Activated T-helper 2 cell treated with anti-CD3 and anti-CD28 coated beads, Interferon-gamma antibody, Interleukin-2, Interleukin-4, amounts not matched to agents 10 μg/mL and 5 μg/mL and 100 μg/mL, durations not matched to agents 14 hours and 24 hours and 36 hours (primary cell): ENCODE measurements around the gene CCDC92. TPM values are rescaled to one million over a fixed set of nuclear protein-coding genes. Genes with fewer than 3 reads are reported as not detected.
A peak's percentile ranks its signal among the peaks of the same experiment; 100 is the strongest.

Experiments used
- DNase-seq: peaks from one replicate; pipeline ENCODE4 v3.0.0; 2021; ENCODE audit warnings: low spot score
- H3K27ac Mint-ChIP-seq: one replicate; pipeline ENCODE4 v1.8.0; 2021; ENCODE audit warnings: mixed read lengths
- H3K27me3 Mint-ChIP-seq: one replicate; pipeline ENCODE4 v1.8.0; 2021; ENCODE audit warnings: low read depth, mixed read lengths
- H3K36me3 Mint-ChIP-seq: one replicate; pipeline ENCODE4 v1.8.0; 2021; ENCODE audit warnings: low read depth, mixed read lengths
- H3K4me1 Mint-ChIP-seq: one replicate; pipeline ENCODE4 v1.8.0; 2021; ENCODE audit warnings: low read depth, mixed read lengths
- H3K4me3 Mint-ChIP-seq: one replicate; pipeline ENCODE4 v1.8.0; 2021; ENCODE audit warnings: low read depth, mild to moderate bottlenecking, moderate library complexity, mixed read lengths
- H3K9me3 Mint-ChIP-seq: one replicate; pipeline ENCODE4 v1.8.0; 2021; ENCODE audit warnings: mixed read lengths
- intact Hi-C: fragments of 100-400 bp; cut with micrococcal nuclease; formaldehyde crosslinking; loops from one replicate; pipeline ENCODE4 v1.15.1; 2023
- total RNA-seq: library from RNA; stranded (reverse); gene quantifications from 2 replicates; pipeline ENCODE4 v1.2.3, GENCODE V29; 2022

The CCDC92 gene
- total RNA-seq, 1 donor from 2014 or later, result 11.8 TPM

DNA sequence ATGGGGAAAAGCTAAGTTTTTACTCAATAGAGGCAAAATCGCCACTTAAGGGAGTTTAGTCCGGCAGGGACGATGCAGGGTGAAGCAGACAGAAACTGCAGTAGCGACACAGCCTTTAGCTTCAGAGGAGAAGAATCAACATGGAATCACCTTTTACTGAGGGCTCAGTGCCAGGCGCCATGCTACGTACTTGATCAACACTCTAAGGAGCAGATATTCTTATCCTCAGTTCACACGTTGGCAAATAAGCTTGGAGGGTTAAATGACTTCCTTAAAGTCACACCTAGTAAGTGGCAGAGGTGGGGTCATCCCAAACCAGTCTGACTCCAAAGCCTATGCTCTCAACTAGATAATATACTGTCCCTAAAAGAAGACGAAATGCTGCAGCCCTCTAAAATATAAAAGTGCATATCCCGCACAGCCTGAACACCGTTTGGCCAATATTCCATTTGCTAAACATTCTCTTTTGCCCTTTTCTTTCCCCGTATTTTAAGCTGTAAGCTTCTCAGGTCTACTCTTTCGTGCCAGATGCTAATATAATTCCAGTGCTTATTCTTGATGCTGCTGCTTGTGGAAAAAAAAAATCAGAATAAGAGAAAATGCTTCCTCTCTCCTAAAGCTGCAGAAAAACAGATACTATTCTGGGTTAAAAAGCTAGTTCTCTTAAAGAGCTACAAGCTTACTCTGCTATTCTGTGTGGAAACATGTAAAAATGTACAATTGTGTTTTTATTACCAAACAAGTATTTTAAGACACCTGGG, 10.9 kb downstream of the CCDC92 start:
- Mint-ChIP-seq H3K27ac (no peak overlapping the region), H3K36me3 (no peaks in the 10 kb centered on the region), H3K4me3 (no peak overlapping the region), H3K27me3 (no peaks in the 10 kb centered on the region), H3K9me3 (no peaks in the 10 kb centered on the region), H3K4me1 (no peaks in the 10 kb centered on the region)
- intact Hi-C loops, result no loop called here
- no peak for DNase-seq

DNA sequence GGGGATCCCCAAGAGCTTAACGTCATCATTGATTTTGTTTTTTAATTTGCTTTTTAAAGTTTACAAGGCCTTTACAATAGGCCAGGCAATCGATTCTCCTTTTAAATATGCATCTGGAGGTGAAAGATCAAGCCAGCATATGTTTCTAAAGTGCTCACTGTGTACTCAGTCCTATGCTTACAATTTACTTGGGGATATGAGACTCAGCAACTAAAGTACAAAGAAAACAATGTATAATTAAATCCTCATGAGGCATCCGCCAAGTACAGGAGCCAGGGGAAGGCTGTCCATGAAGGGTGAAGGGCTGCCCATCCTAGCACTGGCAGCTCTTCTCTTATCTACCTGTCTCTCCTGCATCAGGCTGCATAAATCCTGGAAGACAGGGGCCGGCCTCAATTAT, 11.8 kb downstream of the CCDC92 start:
- no peaks in the 10 kb centered on the region for H3K4me1 Mint-ChIP-seq

DNA sequence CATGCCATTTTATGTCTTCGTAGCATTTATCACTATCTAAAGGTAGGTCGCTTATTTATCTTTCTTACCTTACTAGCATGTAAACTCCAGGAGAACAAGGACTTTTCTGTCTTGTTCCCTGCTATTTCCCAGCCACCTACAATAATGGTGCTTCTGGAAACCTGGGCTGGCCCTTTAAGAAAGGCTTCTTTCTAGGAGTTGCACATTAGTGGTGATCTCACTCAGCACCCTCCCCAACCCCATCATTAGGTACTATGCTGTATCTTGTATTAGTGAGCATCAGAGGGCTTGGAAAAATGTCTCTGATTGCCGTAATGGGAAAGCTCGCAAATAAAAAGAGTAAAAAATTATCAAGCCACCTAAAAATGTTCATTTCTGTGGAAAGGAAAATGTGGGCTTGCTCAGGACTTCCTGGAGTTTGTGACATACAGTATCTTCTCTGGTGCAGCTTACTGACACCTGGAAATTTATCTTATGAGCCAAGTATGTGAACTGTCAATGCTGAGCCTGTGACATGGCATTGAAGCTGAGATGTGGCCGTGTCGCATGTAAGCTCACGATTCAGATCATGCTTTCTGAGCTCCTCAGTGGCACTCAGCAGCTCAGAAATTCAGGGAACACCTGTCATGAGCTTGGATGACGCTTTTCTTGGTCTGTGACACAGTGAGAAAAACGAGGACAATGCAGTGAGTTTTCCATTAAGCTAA, 12.4 kb downstream of the CCDC92 start:
- Mint-ChIP-seq H3K36me3 (no peaks in the 10 kb centered on the region), H3K27me3 (no peaks in the 10 kb centered on the region), H3K4me3 (no peak overlapping the region), H3K4me1 (no peaks in the 10 kb centered on the region), H3K27ac (no peak overlapping the region), H3K9me3 (no peaks in the 10 kb centered on the region)
- no peak for DNase-seq
- intact Hi-C loops, result no loop called here

More for the DNA sequence above, 11.8 kb downstream of the CCDC92 start:
- no peaks in the 10 kb centered on the region for H3K9me3 Mint-ChIP-seq
- no peak overlapping the region for H3K4me3 Mint-ChIP-seq
- no peak for DNase-seq
- no peaks in the 10 kb centered on the region for H3K27me3 Mint-ChIP-seq
- no peak overlapping the region for H3K27ac Mint-ChIP-seq
- H3K36me3 Mint-ChIP-seq, result no peaks in the 10 kb centered on the region
- intact Hi-C loops, result no loop called here

DNA sequence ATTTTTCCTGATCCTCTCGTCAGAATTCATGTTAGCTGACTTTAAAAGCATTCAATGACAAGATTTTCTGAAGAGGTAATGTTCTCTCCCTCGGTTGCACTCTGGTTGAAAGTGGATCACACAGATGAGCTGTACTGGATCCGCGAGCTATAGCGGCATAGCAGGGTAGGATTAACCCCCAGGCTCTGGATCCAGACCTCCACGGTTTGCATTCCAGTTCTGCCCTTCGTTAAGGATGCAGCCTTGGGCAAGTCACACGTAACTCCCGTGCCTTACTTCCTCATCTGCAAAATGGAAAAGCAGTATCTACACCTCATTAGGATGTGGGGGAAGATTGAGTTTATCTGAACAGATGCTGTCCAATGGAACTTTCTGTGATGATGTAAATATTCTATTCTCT, 13.8 kb downstream of the CCDC92 start:
- no peak overlapping the region for H3K4me3 Mint-ChIP-seq
- H3K9me3 Mint-ChIP-seq, result no peaks in the 10 kb centered on the region
- H3K27ac Mint-ChIP-seq, result no peak overlapping the region
- no peaks in the 10 kb centered on the region for H3K27me3 Mint-ChIP-seq
- no peaks in the 10 kb centered on the region for H3K36me3 Mint-ChIP-seq
- intact Hi-C loops, result no loop called here
- DNase-seq, result no peak
- H3K4me1 Mint-ChIP-seq, result no peaks in the 10 kb centered on the region

DNA sequence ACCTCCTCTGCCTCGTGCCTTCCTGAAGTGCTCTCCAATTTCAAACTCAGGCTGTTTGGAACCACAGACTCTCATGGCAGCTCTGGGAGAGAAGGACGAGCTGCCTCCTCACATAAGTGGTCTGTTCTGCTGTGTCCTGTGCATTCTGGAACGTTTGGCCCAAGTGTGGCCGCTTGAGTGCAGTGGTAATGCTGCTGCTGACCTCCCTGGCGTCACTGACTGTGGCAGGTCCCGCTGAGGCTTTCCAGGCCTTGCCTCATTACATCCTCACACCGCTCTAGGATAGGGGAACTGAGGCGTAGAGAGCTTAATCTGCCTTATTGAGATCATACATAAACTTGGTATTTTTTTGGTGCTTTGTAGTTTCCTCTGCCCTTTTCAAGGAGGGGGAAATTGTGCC, 14.2 kb downstream of the CCDC92 start:
- Mint-ChIP-seq H3K4me3 (no peak overlapping the region), H3K27me3 (no peaks in the 10 kb centered on the region), H3K36me3 (no peaks in the 10 kb centered on the region), H3K9me3 (no peaks in the 10 kb centered on the region), H3K4me1 (no peaks in the 10 kb centered on the region), H3K27ac (no peak overlapping the region)
- intact Hi-C loops, result no loop called here
- DNase-seq, result no peak

DNA sequence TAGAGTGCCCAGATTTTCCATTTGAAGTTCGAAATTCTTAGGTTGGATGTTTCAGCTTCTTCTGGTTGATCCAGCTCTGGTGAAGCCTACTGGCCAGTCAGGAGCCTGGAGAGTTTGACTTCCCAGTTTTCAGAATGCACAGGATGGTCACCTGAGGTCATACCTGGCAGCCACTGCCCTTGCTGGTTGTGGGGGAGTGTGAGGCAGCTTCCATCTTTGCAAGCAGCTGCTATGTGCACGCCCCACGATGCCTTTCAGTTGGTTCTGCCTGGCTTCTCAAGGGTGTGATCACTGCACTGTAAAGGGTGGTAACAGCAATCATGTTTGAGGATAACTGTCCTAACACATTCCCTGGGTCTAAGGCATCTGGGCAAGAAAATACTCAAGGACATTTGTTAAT, 15.4 kb downstream of the CCDC92 start:
- intact Hi-C loops, result no loop called here
- Mint-ChIP-seq H3K4me3 (no peak overlapping the region), H3K36me3 (no peaks in the 10 kb centered on the region), H3K9me3 (no peaks in the 10 kb centered on the region), H3K4me1 (no peaks in the 10 kb centered on the region), H3K27ac (no peak overlapping the region), H3K27me3 (no peaks in the 10 kb centered on the region)
- no peak for DNase-seq

DNA sequence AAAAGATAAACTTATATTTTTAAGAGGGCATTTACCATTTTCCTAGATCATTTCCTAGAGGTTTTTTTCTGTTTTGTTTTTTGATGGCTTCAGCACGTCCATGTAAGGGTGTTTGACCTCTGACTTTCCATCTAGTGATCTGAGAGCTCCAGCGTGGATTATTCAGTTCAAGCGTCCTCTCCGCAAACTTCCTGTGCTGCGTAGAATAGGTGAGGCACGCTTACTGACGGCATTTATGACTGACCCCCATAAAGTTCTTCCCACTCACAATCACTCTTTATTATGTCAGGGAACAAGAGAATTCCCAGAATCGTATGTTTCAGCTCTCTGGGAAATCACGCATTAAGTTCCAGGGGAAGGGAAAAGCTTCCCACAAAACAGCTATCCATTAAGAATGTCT, 16.4 kb downstream of the CCDC92 start:
- intact Hi-C loops, result no loop called here
- Mint-ChIP-seq H3K27ac (no peak overlapping the region), H3K36me3 (no peaks in the 10 kb centered on the region), H3K4me1 (no peaks in the 10 kb centered on the region), H3K27me3 (no peaks in the 10 kb centered on the region), H3K9me3 (no peaks in the 10 kb centered on the region), H3K4me3 (no peak overlapping the region)
- DNase-seq, result peak; percentile 2

DNA sequence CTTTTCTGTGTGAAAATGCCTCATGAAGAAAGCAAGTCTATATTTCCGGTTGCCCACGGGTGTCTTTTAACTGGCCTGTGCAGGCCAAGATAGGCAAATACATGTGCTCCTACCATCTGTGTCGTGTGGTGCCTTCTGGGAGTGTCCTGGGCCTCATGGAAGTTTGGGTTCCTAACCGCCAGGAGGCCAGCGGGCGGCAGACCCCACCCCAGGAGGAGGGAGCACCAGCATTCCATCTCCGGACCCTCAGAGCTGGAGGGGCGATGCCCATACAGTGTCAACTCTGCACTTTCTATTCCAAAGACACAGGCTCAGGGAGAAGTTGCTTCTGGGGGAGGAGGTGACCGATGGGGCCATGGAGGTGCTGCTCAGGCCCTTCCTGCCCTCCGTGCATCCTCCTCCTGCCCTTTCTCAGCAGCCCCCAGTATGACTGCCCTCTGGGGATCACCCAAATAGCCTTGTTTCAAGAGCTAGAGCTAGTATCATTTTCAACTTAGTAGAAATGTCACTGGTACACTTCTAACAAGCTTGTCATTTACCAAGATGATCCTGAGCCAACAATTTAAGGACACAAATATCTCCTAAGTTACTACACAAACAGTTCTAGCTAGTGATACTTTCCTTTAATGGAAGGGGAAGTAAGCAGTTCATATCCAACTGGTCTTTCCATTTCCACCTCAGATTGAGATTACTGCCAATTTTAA, 17.8 kb downstream of the CCDC92 start:
- no peak for DNase-seq
- H3K4me3 Mint-ChIP-seq, result no peak overlapping the region
- H3K9me3 Mint-ChIP-seq, result no peaks in the 10 kb centered on the region
- H3K4me1 Mint-ChIP-seq, result no peaks in the 10 kb centered on the region
- H3K27me3 Mint-ChIP-seq, result no peaks in the 10 kb centered on the region
- intact Hi-C loops, result no loop called here
- H3K36me3 Mint-ChIP-seq, result no peaks in the 10 kb centered on the region
- H3K27ac Mint-ChIP-seq, result no peak overlapping the region

DNA sequence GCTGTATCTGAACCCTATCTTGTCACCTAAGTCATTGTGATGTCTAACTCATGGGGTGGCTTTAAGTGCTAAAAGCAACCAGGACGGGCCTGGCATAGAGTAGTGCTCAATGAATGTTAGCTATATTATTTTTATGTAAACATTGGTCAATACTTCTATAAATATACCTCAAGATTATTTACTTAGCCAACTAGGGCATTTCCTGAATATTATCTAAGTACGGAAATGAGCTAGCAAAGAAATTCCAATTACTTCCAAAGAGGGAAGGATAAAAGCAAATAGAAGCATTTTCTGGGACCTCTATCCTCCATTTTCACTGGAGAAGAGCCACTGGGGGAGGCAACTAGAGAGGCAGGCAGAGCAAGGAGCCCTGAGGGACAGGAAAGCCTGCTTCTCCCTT, 20.6 kb downstream of the CCDC92 start:
- Mint-ChIP-seq H3K4me3 (no peak overlapping the region), H3K27me3 (no peaks in the 10 kb centered on the region), H3K9me3 (no peaks in the 10 kb centered on the region), H3K4me1 (no peaks in the 10 kb centered on the region), H3K36me3 (no peaks in the 10 kb centered on the region), H3K27ac (no peak overlapping the region)
- intact Hi-C loops, result no loop called here
- no peak for DNase-seq

DNA sequence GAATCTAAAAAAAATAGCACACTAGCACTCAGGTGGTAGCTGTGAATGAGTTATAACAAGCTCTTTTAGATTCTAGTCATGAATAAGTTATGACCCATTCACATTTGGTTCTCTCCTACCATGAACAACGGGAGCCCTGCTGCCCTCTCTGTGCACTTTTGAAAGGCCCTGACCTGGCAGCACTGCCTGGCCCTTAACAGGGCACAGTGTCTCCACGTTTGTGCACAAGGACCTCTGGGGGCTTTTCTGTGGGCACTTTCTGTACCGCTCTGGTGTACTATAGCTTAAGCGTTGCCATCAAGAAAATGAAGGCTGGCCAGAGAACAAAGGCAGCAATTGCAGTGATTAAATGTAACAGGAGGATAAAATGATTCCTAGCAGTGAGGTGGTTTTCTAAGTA, 21.2 kb downstream of the CCDC92 start:
- Mint-ChIP-seq H3K4me1 (no peaks in the 10 kb centered on the region), H3K36me3 (no peaks in the 10 kb centered on the region), H3K27ac (no peak overlapping the region), H3K27me3 (no peaks in the 10 kb centered on the region), H3K9me3 (no peaks in the 10 kb centered on the region), H3K4me3 (no peak overlapping the region)
- intact Hi-C loops, result no loop called here
- DNase-seq, result no peak

DNA sequence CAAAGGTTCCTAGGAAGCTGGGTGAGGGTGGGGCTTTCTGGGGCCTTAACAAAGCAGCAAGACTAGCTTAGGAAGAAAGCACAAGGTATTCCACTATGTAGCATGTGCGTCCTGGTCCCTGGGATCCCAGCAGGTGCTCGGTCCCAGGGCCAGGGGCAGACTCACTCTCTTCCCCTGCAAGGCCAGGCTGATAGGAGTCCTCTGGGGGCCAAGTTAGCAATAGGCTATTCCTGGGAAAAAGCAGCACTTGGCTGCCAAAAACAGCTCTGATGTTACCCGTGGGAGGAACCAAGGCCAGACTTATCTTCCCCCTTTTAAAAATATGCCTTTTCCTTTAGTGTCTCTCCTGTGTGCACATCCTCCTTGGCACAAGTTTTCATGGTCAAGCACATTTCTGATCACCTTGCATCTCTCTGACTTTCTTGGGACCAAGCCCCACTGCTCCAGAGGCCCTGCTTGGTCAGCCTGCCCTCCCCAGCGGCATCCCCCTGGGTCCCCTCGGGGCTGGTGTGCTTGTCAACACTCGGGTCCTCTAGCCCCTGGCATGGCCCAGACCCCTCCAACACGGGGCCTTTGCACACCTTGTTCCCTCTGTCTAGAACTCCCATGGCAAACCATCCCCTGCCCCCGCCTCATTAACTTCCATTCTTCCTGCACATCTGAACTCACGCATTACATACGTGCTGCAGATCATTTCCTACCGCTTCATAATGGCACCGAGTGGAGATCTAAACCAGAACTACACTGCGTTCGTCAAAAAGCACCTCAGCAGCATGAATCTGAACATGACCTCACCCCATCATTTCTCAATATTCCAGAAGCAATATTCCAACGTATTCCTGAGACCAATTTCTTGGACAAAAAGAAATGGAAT, 21.9 kb downstream of the CCDC92 start:
- Mint-ChIP-seq H3K27ac (no peak overlapping the region), H3K27me3 (no peaks in the 10 kb centered on the region), H3K4me1 (no peaks in the 10 kb centered on the region), H3K36me3 (no peaks in the 10 kb centered on the region), H3K9me3 (no peaks in the 10 kb centered on the region), H3K4me3 (no peak overlapping the region)
- intact Hi-C loops, result no loop called here
- no peak for DNase-seq

DNA sequence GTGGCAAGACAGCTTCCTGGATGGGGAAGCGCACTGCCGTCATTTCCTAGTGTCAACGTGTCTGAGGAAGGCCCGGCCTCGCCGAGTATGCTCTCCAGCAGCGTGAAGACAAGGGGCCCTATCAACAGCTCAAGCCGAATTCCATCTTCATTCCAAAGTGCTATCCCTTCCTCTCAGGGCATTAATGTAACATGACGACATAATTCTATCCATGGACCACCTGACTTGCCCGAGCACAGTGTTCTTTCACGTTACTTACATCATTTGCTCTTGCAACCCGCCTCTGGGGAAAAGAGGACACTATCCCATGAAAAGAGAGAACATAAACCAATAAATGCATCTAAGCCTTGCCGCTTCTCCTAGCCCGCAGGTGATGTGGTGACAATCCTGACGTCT, 22.9 kb downstream of the CCDC92 start:
- Mint-ChIP-seq H3K9me3 (no peaks in the 10 kb centered on the region), H3K27ac (no peak overlapping the region), H3K27me3 (no peaks in the 10 kb centered on the region), H3K36me3 (no peaks in the 10 kb centered on the region), H3K4me3 (no peak overlapping the region), H3K4me1 (no peaks in the 10 kb centered on the region)
- intact Hi-C loops, result no loop called here
- no peak for DNase-seq
